SH-SY5Y (cell line): ENCODE results near the gene CELA1.

Experiments used
- GATA2 ChIP-seq: IDR thresholded peaks from 2 replicates; pipeline ENCODE4 v1.6.1; 2011; ENCODE audit warnings: mild to moderate bottlenecking, low read depth, low read length
- GATA3 ChIP-seq: IDR thresholded peaks from 2 replicates; pipeline ENCODE4 v1.6.1; 2011; ENCODE audit warnings: low read depth, mild to moderate bottlenecking, low read length, moderate library complexity

The CELA1 gene

DNA sequence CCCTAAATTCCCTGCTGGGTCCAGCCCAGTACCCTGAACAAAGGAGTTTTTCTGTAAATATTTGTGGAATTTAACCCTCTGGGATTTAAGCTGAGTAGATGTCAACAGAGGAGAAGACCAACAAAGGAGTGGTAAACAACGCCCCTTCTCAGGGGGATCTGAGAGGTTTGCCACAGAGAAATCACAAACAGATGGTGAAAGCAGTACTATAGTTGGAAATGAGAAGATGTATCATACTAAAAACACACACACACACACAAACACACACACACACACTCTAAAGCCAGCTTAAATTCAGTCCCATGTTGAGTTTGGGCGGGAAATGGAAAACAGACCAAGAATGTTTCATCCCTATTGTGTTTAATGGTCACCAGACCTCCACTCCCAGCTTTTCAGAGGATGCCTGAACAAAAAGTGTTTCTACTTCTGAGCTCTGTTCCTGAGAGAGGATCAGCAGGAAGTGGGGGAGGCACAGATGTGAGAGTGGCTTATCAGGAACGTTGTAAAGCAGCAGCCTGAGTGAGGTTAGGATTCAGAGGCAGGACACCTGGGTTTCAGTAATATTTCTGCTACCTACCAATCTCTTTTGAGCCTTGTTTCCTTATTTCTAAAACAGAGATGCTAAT is 25.7 kb downstream of the CELA1 start:
- TF ChIP-seq GATA3 (no peak), GATA2 (no peak)

DNA sequence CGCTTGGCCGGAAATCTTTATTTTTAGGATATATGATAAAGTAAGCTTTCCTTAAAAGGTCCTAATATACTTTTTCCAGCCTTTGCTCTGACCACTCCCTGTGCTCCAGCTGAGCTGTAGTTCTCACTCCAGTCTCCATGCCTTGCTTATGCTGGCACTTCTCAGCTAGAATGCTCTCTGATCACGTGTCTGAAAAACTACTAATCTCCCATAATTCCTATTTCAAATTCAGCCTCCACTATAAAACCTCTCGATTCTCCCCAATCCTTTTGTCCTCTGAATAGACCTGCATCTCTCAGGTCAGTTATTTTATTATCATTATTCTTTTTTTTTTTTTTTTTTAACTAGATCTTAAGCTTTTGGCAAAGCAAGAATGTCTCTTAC is 26.2 kb downstream of the CELA1 start:
- no peak for TF ChIP-seq GATA3
- TF ChIP-seq GATA2: no peak

DNA sequence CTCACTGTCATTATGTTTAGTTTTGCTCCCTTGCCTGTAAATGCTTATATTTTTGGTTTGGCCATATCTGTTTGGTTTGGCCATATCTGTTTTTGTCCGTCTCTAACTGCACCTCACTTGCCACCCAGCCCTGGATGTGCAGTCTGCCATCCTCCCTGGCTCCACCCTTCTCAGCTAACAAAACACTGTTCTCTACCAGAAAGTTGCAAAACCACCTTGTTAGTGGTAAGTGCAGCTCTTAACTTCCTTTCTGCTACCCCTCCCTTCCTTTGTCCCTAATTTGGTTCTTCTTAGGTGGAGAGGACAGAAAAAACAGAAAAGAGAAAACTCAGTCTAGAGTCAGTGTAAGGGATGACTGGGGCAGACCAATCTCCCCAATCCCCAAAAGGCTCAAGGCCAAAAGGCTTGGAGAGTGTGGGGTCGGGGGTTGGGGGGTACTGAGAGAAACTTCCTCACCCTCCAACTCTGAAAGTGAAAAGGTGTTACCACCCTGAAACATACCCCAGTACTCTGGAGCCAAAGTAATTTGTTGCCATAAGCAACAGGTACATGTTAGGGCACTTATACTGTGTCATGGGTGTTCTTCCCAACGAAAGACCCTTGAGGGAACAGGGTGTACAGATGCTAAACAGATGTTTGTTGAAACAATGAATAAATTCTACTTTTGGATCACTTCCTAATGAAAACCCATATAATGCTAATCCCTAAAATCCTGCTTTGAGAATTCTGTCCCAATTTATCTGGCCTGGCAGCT is 27.5 kb downstream of the CELA1 start:
- TF ChIP-seq GATA2 (no peak), GATA3 (no peak)

DNA sequence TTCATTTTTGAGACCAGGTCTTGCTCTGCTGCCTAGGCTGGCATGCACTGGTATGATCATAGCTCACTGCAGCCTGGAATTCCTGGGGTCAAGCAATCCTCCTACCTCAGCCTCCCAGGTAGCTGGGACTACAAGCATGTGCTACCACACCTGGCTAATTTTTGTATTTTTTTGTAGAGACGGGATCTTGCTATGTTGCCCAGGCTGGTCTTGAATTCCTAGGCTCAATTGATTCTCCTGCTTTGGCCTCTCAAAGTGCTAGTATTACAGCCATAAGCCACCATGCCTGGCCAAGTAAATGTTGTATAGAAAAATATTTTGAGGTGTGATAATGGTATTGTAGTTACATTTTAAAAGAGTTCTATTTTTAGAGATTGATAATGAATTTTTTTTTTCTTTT is 35.1 kb downstream of the CELA1 start:
- no peak for TF ChIP-seq GATA2
- no peak for TF ChIP-seq GATA3

DNA sequence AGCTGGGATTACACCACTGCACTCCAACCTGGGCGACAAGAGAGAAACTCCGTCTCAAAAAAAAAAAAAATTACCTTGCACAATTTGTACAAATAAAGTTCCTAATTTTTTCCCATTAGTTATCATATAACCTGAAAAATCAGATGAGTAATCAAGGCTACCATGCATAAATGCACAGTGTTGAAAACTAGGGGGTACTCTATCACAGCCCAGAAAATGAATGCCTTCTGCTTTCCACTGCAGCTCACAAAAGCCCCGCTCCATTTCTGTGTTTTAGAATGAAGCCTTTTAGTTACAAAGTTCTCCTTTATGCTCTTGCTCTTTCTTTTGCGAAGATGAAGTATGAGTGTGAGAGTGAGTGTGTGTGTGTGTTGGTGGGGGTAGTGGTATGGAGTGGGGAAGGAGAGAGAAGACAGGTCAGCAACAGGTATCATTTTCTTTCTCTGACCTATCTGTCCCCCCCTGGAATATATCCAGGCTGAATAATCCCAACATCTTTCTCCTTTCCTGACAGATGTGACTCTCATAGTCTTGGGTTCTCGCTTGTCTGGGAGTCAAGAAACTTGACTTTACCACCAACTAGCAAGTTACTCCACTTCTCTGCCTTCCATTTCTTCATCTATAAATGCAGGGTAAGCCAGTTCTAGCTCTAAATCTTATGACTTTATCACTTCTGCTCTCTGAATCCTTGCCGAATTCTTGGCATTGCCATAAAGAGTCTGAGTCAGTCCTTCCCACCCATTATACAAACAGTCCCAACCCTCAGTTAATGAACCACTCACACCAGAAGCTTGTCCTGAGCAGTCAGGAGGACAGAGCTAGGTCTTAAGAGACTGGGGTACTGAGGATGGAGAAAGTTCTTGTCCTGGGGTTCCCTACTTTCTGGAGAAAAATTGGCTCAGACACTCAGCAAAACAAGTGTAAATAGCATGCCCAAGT is 38.6 kb downstream of the CELA1 start:
- TF ChIP-seq GATA3: no peak
- no peak for TF ChIP-seq GATA2

DNA sequence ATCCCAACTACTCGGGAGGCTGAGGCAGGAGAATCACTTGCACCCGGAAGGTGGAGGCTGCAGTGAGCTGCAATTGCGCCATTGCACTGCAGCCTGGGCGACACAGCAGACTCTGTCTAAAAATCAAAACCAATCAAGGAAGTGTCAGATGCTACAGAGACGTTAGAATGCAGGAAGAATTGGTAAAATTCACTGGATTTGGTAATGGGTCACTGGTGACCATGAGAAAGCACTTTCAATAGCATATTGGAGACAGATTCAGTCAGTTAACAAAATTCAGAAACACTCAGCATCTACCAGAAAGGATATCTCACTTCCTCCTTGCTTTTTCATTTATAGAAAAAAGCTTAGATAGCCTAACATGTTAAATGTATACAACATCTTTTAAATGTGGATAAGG is 40.0 kb downstream of the CELA1 start:
- no peak for TF ChIP-seq GATA2
- no peak for TF ChIP-seq GATA3

DNA sequence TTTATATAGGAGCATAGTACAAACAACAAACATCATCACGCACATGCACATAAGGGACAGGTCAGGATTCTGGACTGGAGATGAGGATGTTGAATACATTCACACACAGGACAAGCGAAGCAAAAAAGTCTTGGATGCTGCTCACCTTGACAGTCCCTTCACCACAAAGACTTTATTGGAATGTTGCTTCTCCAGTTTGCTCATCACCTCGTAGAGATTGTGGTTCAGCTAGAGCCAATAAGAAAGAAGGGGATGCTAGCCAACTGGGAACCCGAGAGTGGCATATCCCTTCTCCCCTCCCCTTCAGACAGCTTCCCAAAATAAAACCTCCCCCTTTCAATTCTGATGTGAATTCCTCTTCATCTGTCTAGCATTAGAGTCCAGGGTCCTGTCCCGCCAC is 50.8 kb downstream of the CELA1 start:
- no peak for TF ChIP-seq GATA2
- no peak for TF ChIP-seq GATA3

DNA sequence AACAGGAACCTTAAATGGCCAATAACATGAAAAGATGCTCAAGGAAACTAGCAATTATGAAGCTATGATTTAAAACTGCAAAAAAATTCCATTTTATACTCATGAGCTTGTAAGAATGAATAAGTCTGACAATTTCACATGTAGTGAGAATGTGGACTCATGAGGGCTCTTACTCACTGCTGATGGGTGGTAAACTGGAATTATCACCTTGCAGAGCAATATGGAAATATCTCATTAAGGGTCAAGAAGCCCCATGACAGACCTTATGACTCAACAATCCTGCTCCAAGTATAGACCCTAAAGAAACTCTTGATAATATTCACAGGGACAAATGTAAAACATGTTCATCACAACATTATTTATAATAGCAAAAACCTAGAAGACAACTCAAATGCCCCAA is 52.8 kb downstream of the CELA1 start:
- TF ChIP-seq GATA3 (no peak), GATA2 (no peak)

DNA sequence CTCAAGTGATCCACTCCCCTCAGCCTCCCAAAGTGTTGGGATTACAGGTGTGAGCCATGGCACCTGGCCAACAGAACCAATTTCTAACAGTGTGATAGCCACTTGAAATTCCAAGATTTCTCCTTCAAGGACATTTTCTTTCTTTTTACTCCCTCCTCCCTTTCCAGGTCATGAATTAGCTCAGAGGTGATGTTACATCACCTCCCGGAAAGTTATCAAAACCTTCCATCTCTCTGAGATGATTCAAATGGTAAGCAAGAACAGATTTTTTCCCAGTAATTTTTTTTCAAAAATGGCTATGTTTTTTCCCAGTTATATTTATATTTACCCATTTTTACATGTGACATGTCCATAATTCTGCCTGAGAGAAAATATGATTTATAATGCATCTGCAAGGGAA is 60.6 kb downstream of the CELA1 start:
- no peak for TF ChIP-seq GATA2
- no peak for TF ChIP-seq GATA3

DNA sequence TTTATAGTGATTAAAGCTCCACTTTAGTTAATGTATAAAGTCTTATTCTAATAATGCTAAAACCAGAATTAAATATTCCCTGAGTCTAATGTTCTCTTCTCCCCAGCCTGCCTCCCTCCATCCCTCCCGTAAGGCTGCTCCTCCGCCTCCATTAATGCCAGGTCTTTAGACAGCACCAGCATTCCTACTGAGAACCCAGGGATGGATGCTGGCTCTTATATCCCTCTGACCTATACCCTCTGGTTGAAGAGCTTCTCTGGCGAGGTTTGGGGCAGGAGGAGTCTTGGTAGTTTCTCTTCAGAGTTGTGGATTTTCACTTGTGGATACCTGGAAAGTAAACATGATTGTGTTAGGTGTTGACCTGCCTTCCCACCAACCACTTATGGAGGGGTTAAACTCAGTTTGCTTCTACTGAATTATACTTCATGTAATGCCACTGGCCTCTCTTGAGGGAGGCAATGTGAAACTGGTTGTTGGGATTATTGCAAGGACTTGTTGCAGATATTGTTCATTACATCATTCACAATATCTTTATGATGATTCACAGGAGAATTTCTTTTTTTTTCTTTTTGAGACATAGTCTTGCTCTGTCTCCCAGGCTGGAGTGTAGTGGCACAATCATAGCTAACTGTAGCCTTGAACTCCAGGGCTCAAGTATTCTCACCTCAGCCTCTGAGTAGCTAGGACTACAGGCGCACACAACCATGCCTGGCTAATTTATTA is 65.1 kb downstream of the CELA1 start:
- TF ChIP-seq GATA2 (no peak), GATA3 (no peak)
